Glutamatergic neuron (in vitro differentiated cells): ENCODE measurements around the gene ADGRG3. TPM values are rescaled to one million over a fixed set of nuclear protein-coding genes. Genes with fewer than 3 reads are reported as not detected.

Experiments
- DNase-seq: peaks from one replicate; pipeline ENCODE4 v3.0.0; 2022
- H3K27ac Mint-ChIP-seq: one replicate; pipeline ENCODE4 v1.8.0; 2020; ENCODE audit warnings: mild to moderate bottlenecking, mixed read lengths, inconsistent platforms; ENCODE audit not compliant: unreplicated experiment
- H3K27me3 Mint-ChIP-seq: one replicate; pipeline ENCODE4 v1.8.0; 2020; ENCODE audit warnings: mild to moderate bottlenecking, moderate library complexity, mixed read lengths, inconsistent platforms; ENCODE audit not compliant: unreplicated experiment
- H3K36me3 Mint-ChIP-seq: one replicate; pipeline ENCODE4 v1.8.0; 2020; ENCODE audit warnings: mild to moderate bottlenecking, mixed read lengths, inconsistent platforms; ENCODE audit not compliant: unreplicated experiment
- H3K4me1 Mint-ChIP-seq: one replicate; pipeline ENCODE4 v1.8.0; 2020; ENCODE audit warnings: mild to moderate bottlenecking, low read depth, mixed read lengths, inconsistent platforms; ENCODE audit not compliant: unreplicated experiment
- H3K4me3 Mint-ChIP-seq: one replicate; pipeline ENCODE4 v1.8.0; 2020; ENCODE audit warnings: mild to moderate bottlenecking, mixed read lengths, inconsistent platforms; ENCODE audit not compliant: unreplicated experiment
- H3K9me3 Mint-ChIP-seq: one replicate; pipeline ENCODE4 v1.8.0; 2020; ENCODE audit warnings: mild to moderate bottlenecking, moderate library complexity, mixed read lengths, inconsistent platforms; ENCODE audit not compliant: unreplicated experiment
- CTCF ChIP-seq: fragments of 200-600 bp; sonication (generic); IDR thresholded peaks from one replicate; pipeline ENCODE4 v1.5.0; 2021; ENCODE audit not compliant: partially characterized antibody, unreplicated experiment
- total RNA-seq: library from RNA; stranded (reverse); fragmentation: NEBNext Ultra II Directional; extraction: Animal tissue kit (Norgen Biotek cat#: 25700); gene quantifications from one replicate; pipeline ENCODE4 v1.2.1, GENCODE V29; 2021; ENCODE audit not compliant: unreplicated experiment

Gene ADGRG3
- total RNA-seq, 1 donor from 2014 or later, result not detected

- peaks cover 9% of the 10 kb centered on the region for H3K9me3 Mint-ChIP-seq
- no peak overlapping the region for H3K4me3 Mint-ChIP-seq
- TF ChIP-seq CTCF, result no peak
- no peak overlapping the region for H3K27ac Mint-ChIP-seq
- H3K27me3 Mint-ChIP-seq, result peaks cover 8% of the 10 kb centered on the region
- H3K4me1 Mint-ChIP-seq, result no peaks in the 10 kb centered on the region
- H3K36me3 Mint-ChIP-seq, result no peaks in the 10 kb centered on the region
- DNase-seq, result no peak
Observed at GRCh38 chr16:57661510-57661909, 6.6 kb upstream of the ADGRG3 start.

- peaks cover 9% of the 10 kb centered on the region for H3K9me3 Mint-ChIP-seq
- no peaks in the 10 kb centered on the region for H3K4me1 Mint-ChIP-seq
- H3K27me3 Mint-ChIP-seq, result peaks cover 8% of the 10 kb centered on the region
- no peaks in the 10 kb centered on the region for H3K36me3 Mint-ChIP-seq
- no peak for TF ChIP-seq CTCF
- no peak for DNase-seq
- no peak overlapping the region for H3K27ac Mint-ChIP-seq
- no peak overlapping the region for H3K4me3 Mint-ChIP-seq
Observed at GRCh38 chr16:57661936-57662906, 5.9 kb upstream of the ADGRG3 start.

- DNase-seq, result no peak
- Mint-ChIP-seq H3K36me3 (no peaks in the 10 kb centered on the region), H3K27me3 (peaks cover 6% of the 10 kb centered on the region)
Observed at GRCh38 chr16:57663436-57663835, 4.7 kb upstream of the ADGRG3 start.

GRCh38 chr16:57663917-57664661, 4.0 kb upstream of the ADGRG3 start:
- Mint-ChIP-seq H3K4me1 (no peaks in the 10 kb centered on the region), H3K9me3 (peaks cover 11% of the 10 kb centered on the region), H3K36me3 (no peaks in the 10 kb centered on the region), H3K27ac (no peak overlapping the region), H3K4me3 (no peak overlapping the region), H3K27me3 (peaks cover 6% of the 10 kb centered on the region)
- no peak for TF ChIP-seq CTCF
- no peak for DNase-seq

More at GRCh38 chr16:57663436-57663835, 4.7 kb upstream of the ADGRG3 start:
- H3K9me3 Mint-ChIP-seq, result peaks cover 9% of the 10 kb centered on the region
- TF ChIP-seq CTCF, result no peak
- H3K4me1 Mint-ChIP-seq, result no peaks in the 10 kb centered on the region
- no peak overlapping the region for H3K27ac Mint-ChIP-seq
- no peak overlapping the region for H3K4me3 Mint-ChIP-seq

GRCh38 chr16:57664662-57665025, 3.5 kb upstream of the ADGRG3 start:
- no peaks in the 10 kb centered on the region for H3K36me3 Mint-ChIP-seq
- no peaks in the 10 kb centered on the region for H3K4me1 Mint-ChIP-seq
- peaks cover 8% of the 10 kb centered on the region for H3K27me3 Mint-ChIP-seq
- no peak for TF ChIP-seq CTCF
- peaks cover 11% of the 10 kb centered on the region for H3K9me3 Mint-ChIP-seq
- H3K27ac Mint-ChIP-seq, result peak overlapping the region; percentile 21
- DNase-seq, result no peak
- no peak overlapping the region for H3K4me3 Mint-ChIP-seq
